Kidney (tissue), 14 donors: Measurements from ENCODE around the gene CTCFL. TPM values are rescaled to one million over a fixed set of nuclear protein-coding genes. Genes with fewer than 3 reads are reported as not detected.
"Not testable (repeated sequence)": the region's sequence is repeated elsewhere in the genome, so short reads cannot be mapped to it uniquely, and the experiment has no call there.

ENCODE experiments used
- DNase-seq, 5 donors: peaks; one replicate each; pipeline ENCODE4 v3.0.0-alpha.2; 2013 to 2020
- FAIRE-seq: peaks from 2 replicates; lab custom pipeline; 2012; peaks lifted over from hg19 to GRCh38; lab: Jason Lieb, UNC
- H3K27ac ChIP-seq, 2 donors: one replicate each; pipeline ENCODE4 v1.7.0; 2013; ENCODE audit warnings: low read depth in 2 of 2, low read length in 2 of 2, inconsistent platforms in 1 of 2
- H3K27me3 ChIP-seq: one replicate; pipeline ENCODE4 v1.7.1; 2013; ENCODE audit warnings: low read length, inconsistent platforms; ENCODE audit not compliant: control insufficient read depth, insufficient read depth
- H3K36me3 ChIP-seq, 3 donors: one replicate each; pipeline versions ENCODE4 v1.7.0 to v1.7.1; 2013; ENCODE audit warnings: low read length in 3 of 3, control low read depth in 1 of 3, inconsistent platforms in 1 of 3; ENCODE audit not compliant: insufficient read depth in 3 of 3, control insufficient read depth in 2 of 3
- H3K4me1 ChIP-seq, 3 donors: one replicate each; pipeline versions ENCODE4 v1.7.0 to v1.7.1; 2013; ENCODE audit warnings: low read length in 3 of 3, inconsistent platforms in 1 of 3, low read depth in 1 of 3; ENCODE audit not compliant: control insufficient read depth in 2 of 3, insufficient read depth in 2 of 3
- H3K4me3 ChIP-seq, 3 donors: one replicate each; pipeline versions ENCODE4 v1.7.0 to v1.8.1; 2013; ENCODE audit warnings: low read length in 3 of 3, control low read depth in 1 of 3, inconsistent platforms in 1 of 3
- H3K9ac ChIP-seq, 3 donors: one replicate each; pipeline versions ENCODE4 v1.7.0 to v1.7.1; 2013; ENCODE audit warnings: low read length in 3 of 3, control low read depth in 1 of 3, inconsistent platforms in 1 of 3
- H3K9me3 ChIP-seq, 3 donors: one replicate each; pipeline versions ENCODE4 v1.7.0 to v1.7.1; 2013; ENCODE audit warnings: low read length in 3 of 3, control low read depth in 1 of 3, inconsistent platforms in 1 of 3; ENCODE audit not compliant: control insufficient read depth in 2 of 3, insufficient read depth in 1 of 3
- intact Hi-C: fragments of 100-400 bp; cut with DNase I; formaldehyde crosslinking; loops from one replicate; pipeline ENCODE4 v1.11.1; 2022
- polyA plus RNA-seq: library from polyadenylated mRNA; stranded (reverse); fragments of 350-450 nt; fragmentation: Illumina TruSeq; extraction: RNeasy Lipid Tissue Mini Kit (QIAGEN cat#74804); gene quantifications from one replicate; pipeline ENCODE4 v1.2.3, GENCODE V29; 2014; ENCODE audit warnings: low read depth, low replicate concordance; ENCODE audit not compliant: insufficient read depth
- total RNA-seq: library from RNA; stranded (reverse); fragmentation: NEBNext Ultra II Directional; extraction: Animal tissue kit (Norgen Biotek cat#: 25700); gene quantifications from one replicate; pipeline ENCODE4 v1.2.1, GENCODE V29; 2021
- TF ChIP-seq, protein P1 (sequence below): IDR thresholded peaks from 3 replicates; pipeline ENCODE4 v1.5.1; 2012; ENCODE audit warnings: mild to moderate bottlenecking, moderate library complexity, borderline replicate concordance; ENCODE audit not compliant: insufficient read depth; ENCODE audit errors: extremely low read depth
- donor health status: control.
- donor health status: control.
- donor health status: control.
- donor health status: control.
- donor health status: control.
- donor health status: DM: yes; HTN: yes; CAD: no.
- donor health status: Normal renal cell carcinoma (clear cell type).

Gene CTCFL
- total and polyA plus RNA-seq, 2 donors from 2014 or later, result not detected

DNA sequence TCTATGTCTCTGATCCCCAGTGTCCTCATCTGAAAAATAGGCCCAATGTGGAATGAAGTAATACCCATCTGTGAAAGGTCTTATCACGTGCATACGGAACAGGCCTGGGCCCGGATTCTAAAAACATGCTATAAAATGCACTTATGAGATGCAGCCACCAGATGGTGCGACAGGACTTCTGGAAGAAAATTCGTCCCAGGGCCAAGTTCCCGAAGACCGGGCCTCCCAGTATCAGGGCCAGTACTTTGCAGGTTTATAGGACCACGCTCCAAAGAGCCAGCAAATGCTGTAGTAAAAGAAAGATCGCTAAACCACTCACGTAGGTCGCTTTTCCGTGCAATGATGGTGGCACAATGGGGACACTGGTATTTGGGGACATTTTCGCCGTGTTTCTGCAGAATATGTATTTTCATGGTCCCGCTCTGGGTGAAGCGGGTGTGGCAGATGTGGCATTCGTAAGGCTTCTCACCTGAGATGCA is 10.6 kb downstream of the CTCFL start:
- DNase-seq (peak in 4 of 5 donors; percentile 71 to 86 (median 74)), FAIRE-seq (peak; percentile 82)
- Histone ChIP-seq H3K27me3 (no peaks in the 10 kb centered on the region), H3K27ac (no peak overlapping the region), H3K4me3 (no peak overlapping the region), H3K9ac (no peak overlapping the region), H3K9me3 (no peaks in the 10 kb centered on the region), H3K36me3 (no peaks in the 10 kb centered on the region), H3K4me1 (peaks cover 0 to 3% (median 0%) of the 10 kb centered on the region in 3 donors)
- TF ChIP-seq, protein P1, sequence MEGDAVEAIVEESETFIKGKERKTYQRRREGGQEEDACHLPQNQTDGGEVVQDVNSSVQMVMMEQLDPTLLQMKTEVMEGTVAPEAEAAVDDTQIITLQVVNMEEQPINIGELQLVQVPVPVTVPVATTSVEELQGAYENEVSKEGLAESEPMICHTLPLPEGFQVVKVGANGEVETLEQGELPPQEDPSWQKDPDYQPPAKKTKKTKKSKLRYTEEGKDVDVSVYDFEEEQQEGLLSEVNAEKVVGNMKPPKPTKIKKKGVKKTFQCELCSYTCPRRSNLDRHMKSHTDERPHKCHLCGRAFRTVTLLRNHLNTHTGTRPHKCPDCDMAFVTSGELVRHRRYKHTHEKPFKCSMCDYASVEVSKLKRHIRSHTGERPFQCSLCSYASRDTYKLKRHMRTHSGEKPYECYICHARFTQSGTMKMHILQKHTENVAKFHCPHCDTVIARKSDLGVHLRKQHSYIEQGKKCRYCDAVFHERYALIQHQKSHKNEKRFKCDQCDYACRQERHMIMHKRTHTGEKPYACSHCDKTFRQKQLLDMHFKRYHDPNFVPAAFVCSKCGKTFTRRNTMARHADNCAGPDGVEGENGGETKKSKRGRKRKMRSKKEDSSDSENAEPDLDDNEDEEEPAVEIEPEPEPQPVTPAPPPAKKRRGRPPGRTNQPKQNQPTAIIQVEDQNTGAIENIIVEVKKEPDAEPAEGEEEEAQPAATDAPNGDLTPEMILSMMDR, result peak; percentile 89
- intact Hi-C loops, result loop anchor here (2.0 to 10.0 kb wide), 2 partner anchors 80 to 700 kb away; no protein-coding TSS in a partner anchor

DNA sequence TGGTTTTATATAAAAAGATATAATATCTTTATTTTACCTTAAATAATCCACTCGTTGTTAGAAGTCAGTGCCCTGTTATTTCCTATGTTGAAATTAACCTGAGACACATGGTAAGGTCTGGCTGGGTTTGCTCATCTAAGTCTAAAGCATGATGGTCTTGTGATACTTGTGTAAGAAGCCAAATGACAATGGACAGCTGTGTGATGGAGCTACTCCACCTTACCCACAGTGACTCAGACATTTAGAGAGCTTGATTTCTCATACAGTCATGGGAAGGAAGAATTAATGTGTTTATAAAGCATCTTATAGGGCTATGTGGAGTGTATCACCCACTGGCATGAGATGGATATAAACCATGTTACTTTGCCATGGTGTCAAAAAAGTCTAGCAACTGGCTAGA is 11.7 kb downstream of the CTCFL start:
- intact Hi-C loops, result loop anchor here (10.0 kb wide), 1 partner anchor 702 kb away; no protein-coding TSS in a partner anchor
- H3K9ac ChIP-seq, result no peak overlapping the region

DNA sequence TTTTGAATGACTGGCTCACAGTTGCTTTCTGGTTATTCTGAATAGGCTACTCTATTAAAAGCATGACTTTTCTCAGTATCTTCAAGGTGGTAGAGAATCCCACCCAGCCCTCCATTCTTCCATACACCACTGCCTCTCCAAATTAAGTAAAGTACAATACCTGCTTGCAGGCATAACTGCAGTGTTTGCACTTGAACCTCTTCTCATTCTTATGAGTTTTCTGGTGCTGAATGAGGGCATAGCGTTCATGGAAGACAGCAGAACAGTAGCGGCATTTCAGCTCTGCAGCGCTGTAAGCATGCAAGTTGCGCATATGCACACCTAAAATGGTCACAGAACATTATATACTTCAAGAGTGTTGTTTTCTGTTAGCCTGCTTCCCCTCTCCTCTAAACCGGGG is 12.5 kb downstream of the CTCFL start:
- intact Hi-C loops, result loop anchor here (10.0 kb wide), 1 partner anchor 702 kb away; no protein-coding TSS in a partner anchor
- no peak overlapping the region for H3K27ac ChIP-seq
- no peak for FAIRE-seq

More for the DNA sequence above, 11.7 kb downstream of the CTCFL start:
- H3K27me3 ChIP-seq, result no peaks in the 10 kb centered on the region
- TF ChIP-seq, protein P1, result no peak
- DNase-seq, result no peak
- H3K4me1 ChIP-seq, result peaks cover 0 to 3% (median 0%) of the 10 kb centered on the region in 3 donors
- no peaks in the 10 kb centered on the region for H3K9me3 ChIP-seq
- H3K4me3 ChIP-seq, result no peak overlapping the region
- FAIRE-seq, result no peak
- no peak overlapping the region for H3K27ac ChIP-seq
- no peaks in the 10 kb centered on the region for H3K36me3 ChIP-seq

DNA sequence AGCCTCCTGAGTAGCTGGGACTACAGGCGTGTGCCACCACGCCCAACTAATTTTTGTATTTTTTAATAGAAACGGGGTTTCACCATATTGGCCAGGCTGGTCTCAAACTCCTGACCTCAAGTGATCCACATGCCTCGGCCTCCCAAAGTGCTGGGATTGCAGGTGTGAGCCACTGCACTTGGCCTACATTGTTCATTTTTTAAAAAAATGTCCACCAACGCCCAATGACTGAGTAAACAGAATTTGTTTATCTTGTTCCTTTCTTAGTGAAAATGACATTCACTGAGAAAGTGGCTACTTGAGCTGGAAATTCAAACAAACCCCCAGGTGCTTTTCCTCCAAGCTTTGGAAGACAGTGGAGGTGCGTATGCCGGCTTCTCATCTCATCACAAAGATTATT is 13.2 kb downstream of the CTCFL start:
- H3K27ac ChIP-seq, DNase-seq, H3K9me3 ChIP-seq, H3K9ac ChIP-seq, H3K36me3 ChIP-seq, H3K4me1 ChIP-seq, H3K27me3 ChIP-seq, FAIRE-seq, H3K4me3 ChIP-seq: not testable (repeated sequence)
- intact Hi-C loops, result loop anchor here (10.0 kb wide), 1 partner anchor 703 kb away; no protein-coding TSS in a partner anchor

More for the DNA sequence above, 12.5 kb downstream of the CTCFL start:
- Histone ChIP-seq H3K27me3 (no peaks in the 10 kb centered on the region), H3K4me3 (no peak overlapping the region), H3K9ac (no peak overlapping the region), H3K4me1 (peaks cover 0 to under 1% (median 0%) of the 10 kb centered on the region in 3 donors), H3K36me3 (no peaks in the 10 kb centered on the region), H3K9me3 (no peaks in the 10 kb centered on the region)
- TF ChIP-seq, protein P1, result no peak
- no peak for DNase-seq
